Loucy (cell line): Measurements from ENCODE around the gene ABCB7.

Experiments
- CTCF ChIP-seq: fragments of 200-600 bp; sonication (generic); conservative IDR thresholded peaks from 2 replicates; pipeline ENCODE4 v1.5.1; 2014; ENCODE audit warnings: mild to moderate bottlenecking, antibody characterized with exemption, low read length
- EZH2phosphoT487 ChIP-seq: fragments of 200-600 bp; IDR thresholded peaks from 2 replicates; pipeline ENCODE4 v1.6.1; 2018; ENCODE audit warnings: antibody characterized with exemption, mild to moderate bottlenecking, moderate library complexity, borderline replicate concordance

GRCh38 chrX:75156531-75156945 is 455 bp upstream of the ABCB7 start:
- no peak for TF ChIP-seq CTCF
- no peak for TF ChIP-seq EZH2phosphoT487
